Inflammatory macrophage (primary cell): ENCODE measurements around the gene CRYBB2.
"Not testable (repeated sequence)": the region's sequence is repeated elsewhere in the genome, so short reads cannot be mapped to it uniquely, and the experiment has no call there.

Experiments used
- DNase-seq, 2 donors: peaks; one replicate each; pipeline ENCODE4 v3.0.0-alpha.2; 2020 to 2022
- total RNA-seq, 18 experiments: gene quantifications; one replicate each; lab custom pipeline; 2026; ENCODE audit warnings: mixed read lengths in 6 of 18, inconsistent platforms in 2 of 18; lab: John Stamatoyannopoulos, UW

Gene CRYBB2, protein sequence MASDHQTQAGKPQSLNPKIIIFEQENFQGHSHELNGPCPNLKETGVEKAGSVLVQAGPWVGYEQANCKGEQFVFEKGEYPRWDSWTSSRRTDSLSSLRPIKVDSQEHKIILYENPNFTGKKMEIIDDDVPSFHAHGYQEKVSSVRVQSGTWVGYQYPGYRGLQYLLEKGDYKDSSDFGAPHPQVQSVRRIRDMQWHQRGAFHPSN
- total RNA-seq: 0 to 0.06 (median 0) reads per million in 18 experiments

DNA sequence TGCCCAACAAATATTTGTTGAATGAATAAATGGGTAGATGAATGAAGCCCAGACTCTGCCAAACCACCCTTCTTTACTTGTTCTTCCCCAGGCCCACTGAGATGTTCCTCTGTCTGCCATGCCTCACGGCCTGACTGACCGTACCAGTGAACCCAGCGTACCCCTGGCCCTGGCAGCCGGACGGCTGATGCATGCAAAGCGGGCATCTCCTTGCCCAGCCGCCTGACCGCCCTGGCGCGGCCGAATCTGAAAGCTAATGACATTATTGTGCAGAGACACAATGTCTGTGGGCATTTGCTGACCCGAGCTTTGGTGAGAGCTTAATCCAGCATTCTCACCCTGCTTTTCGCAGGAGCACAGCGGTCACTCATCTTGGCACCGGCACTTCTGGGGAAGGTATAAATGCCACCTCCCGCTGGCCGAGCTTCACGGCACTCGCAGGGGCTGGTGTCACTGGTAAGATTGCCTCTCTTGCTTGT, at the start of gene CRYBB2:
TSS of gene CRYBB2 (plus strand) at position 429 of the 479 bp plus-strand sequence. CDS start 1,791 bp downstream, outside the sequence.
- no peak for DNase-seq

DNA sequence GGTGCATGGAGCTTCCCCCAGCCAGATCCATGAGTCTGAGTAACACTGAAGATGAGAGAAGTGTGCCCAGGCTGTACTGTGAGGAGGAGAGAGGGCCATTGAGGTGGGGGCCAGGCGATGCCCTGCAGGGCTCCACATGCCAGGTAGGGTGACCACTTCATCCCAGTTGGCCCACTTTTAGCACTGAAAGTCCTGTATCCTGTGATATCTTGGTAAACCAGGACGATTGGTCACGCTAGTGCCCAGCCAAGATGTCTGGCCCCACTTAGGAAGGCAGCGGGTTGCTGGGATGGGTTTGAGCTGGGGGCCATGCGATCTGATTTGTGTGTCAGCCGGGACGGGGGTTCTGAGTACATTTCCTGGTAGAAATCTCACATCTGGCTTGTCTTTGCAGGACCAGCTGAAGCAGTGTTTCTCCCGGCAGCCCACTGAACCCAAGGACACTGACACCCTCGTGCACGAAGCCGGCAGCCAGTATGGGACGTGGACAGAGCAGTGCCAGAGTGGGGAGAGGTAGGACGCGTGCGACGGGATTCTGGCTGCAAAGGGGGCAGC, 48.9 kb upstream of the CRYBB2 start:
- DNase-seq: no peak

DNA sequence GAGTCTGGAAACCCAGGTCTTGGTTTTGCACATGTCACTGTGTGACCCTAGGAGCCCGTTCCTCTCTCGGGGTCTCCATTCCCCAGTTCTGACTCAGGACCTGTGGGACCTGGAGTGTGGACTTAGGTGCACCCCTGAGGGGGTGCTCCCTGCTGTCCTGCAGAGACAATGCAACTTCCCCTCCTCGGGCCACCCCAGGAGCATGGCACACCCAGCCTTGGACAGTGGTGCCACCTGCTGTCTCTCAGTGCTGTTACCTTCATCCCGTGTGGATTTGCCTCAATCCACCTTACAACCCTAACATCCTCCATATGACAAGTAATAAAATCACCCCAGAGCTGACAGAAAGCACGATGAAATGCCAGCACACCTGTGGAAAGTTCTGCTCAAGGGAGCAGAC, 47.3 kb upstream of the CRYBB2 start:
- DNase-seq: no peak

DNA sequence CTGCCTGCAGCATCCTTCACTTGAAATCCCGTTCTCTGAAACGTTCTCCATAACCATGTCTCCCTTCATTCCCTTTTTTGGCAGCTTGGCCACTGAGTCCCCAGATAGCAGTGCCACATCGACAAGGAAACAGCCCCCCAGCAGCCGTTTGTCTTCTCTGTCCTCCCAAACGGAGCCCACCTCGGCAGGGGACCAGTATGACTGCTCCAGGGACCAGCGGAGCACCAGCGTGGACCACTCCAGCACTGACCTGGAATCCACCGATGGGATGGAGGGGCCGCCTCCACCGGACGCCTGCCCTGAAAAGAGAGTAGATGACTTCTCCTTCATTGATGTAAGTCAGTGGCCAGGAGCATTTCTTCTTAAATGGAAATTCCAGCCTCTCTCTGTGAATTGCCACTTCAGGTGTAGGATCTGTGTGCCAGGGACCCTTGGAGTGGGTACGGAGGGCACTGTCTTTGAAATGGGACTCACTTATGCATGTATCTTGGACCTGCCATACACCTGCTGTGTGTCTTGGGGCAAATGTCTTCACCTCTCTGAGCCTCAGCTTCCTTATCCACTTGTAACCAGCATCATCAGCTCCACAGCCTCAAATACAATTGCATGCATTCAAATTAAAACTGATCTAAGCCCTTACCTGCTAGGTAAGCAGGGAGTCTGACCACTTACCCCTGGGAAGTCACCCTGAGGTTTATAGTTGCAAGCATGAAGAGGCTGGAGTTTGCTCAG, 45.1 kb upstream of the CRYBB2 start:
- no peak for DNase-seq

DNA sequence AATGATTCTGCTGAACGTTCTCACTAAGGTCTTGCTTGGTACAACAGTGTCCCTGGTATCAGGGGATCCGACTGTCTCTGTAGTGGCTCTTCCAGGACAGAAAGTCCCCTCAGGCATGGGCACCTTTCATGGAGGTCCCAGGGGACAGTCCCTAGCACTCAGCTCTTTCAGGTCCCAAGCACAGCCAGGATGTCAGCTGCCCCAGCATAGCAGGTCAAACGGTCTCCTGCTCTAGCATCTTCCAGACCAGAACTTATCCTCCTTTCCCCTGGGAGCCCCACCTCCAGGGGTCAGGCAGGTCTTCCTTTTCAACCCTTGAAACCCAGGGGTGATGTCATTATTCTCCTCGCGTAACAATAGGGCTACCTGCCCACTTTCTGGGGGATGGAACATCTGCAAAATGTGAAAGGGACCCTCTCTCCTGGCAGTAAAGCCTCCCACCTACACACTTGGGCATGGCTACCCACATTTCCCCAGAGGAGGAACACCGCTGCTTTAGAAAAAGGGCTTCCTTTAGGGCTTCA, 44.5 kb upstream of the CRYBB2 start:
- DNase-seq: no peak

DNA sequence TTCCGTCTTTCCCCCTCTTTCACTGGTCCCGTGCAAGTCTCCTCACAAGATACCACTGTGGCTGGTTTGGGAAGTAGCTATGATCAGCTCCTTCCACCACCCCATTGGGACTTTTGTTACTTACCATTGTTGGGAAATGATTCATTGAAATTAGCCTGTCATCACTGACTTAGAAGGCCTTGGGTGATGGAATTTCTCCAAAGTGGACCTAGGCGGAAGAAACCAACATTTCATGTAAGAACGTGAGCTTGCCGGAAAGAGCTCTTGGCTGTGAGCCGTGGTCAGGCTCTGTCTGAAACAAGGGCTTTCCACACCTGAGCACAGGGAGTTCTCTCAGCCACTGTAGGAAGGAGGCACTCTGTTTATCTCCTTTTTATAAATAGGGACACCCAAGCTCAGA, 43.3 kb upstream of the CRYBB2 start:
- no peak for DNase-seq

DNA sequence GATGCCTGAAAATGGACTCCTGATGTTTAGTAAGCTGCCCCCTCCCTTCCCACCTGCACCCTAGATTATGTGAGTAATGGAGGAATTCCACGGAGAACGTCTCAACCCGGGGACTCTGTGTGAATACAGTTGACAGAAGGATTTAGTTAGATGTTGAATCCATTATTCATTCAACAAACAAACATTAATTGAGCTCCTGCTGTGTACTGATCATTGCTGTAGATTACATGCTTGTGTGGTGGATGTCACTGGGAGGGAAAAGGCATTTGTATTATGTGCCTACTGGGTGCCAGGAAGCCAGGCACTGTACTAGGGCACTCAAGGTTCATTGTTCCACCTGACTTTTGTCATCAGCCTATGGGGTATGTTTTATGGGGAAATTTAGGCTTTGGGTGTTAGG, 42.6 kb upstream of the CRYBB2 start:
- DNase-seq: no peak

DNA sequence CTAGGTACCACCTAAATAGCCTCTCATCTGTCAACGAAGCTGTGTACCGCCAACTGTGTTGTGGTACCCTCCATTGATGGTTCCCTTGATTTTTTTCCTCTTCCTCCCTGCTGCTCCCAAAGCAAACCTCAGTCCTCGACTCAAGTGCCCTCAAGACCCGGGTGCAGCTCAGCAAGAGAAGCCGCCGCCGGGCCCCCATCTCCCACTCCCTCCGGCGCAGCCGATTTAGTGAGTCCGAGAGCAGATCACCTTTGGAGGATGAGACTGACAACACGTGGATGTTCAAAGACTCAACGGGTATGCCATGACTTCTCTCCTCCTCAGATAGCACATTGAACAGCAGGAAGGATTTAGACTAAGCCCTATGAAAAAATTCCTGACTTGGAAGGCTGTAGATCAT, 42.2 kb upstream of the CRYBB2 start:
- no peak for DNase-seq

DNA sequence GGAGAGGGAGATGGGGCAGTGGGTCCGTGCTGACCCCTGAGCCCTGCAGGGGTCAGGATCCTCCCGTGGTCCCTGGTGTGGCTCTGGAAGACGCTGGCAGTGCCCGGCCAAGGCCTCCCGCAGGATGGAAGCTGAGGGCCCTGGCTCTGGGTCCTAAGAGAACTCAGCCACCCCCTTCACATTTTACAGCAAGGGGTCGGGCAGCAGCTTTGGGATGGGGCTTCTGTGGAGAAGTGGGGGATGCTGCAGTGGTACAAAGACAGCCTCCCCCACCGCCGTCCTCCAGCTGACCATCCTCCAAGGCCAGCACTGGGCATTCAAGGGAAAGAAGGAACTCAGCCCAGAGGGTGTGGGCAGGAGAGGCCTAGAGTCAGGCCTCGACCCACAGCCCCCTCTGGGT, 41.5 kb upstream of the CRYBB2 start:
- DNase-seq: peak in 1 of 2 donors; percentile 4

DNA sequence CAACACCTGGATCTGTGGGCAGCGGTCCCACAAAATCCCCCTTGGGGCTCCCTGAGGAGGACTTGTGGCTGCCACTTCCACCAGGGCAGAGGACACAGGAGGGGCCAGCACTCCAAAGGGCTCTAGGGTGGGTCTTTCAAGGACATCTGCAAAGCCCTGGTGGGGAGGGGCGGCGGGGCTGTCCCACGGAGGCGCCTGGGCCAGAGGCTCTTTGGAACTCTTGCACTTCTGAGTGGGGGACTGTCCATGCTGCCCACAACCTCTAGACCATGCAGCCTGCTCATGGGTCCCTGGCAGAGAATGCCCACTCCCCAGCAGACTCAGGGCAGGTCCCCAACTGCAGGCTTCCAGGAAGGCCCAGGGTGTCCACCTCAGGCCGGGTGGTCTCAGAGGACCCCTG, 41.1 kb upstream of the CRYBB2 start:
- not testable (repeated sequence) for DNase-seq

DNA sequence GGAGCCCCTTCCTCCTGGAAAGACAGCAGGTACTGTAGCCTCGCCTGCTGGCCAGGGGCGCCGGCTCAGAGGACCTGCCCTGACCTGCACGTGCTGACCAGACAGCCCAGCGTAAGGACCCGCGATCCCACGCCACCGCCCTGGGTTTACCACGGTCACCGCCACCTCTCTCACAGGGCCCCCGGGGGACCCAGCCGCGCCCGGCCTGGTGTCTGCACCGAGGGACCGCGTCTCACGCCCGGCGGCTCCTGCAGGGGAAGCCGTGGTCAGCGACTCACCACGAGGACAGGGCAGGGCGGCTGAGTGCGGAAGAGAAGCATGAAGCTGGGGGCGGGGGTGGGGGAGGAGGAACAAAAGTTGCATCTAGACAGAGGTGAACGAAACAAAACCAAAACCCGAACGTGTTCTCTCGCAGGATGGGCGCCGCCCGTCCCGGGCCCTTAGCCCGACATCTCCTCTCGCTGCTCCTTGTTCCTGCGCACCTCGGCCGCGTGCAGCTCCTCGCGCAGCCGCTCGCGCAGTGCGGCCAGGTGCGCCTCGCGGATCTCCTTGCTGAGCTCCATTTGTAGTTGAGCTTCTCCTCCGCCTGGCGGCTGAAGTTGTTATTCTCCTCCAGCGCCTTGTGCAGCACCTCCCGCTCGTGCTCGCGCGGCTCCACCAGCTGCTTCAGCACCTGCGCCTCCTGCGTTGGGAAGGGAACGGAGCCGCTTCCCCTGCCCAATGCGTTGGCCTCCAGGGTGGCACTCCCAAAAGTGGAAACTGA, 40.4 kb upstream of the CRYBB2 start:
- not testable (repeated sequence) for DNase-seq

DNA sequence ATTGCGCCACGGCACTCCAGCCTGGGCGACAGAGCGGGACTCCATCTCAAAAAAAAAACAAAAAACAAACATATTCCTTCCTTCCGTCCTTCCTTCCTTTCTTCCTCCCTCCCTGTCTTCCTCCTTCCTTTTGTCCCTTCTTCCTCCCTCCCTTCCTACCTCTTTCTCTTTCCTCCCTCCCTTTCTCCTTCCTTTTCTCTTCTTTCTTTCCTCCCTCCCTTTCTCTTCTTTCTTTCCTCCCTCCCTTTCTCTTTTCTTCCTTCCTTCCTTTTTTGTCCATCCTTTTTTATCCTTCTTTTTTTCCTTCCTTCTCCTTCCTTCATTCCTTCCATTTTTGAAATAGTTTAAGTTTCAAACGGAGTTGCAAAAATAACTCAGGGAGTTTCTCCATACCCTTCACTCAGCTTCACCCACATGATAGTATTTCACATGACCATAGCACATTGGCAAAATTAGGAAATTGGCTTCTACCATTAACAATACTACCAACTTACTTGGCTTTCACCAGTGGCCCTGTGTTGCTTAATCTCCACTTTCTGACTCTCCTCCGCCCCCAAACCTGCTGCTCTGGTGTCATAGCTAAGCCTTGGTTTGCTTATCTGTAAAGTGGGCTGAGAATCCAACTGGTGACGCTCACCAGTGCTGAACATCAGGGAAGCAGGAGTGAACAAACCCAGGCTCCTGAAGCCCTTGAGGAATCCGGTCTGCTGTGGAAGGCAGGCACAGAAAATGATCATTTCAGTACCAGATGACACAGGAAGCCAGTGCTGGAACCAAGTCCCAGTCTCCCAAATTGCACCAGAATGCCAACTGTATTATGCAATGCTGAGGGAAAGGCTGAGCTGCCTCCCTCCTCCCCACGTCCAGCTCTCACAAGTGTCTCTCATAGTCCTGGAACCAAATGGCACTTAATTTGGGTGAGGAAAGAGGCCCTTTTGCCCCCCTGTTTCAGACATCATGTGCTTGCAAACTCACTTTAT, 37.0 kb upstream of the CRYBB2 start:
- peak; percentile 38 to 57 for DNase-seq

DNA sequence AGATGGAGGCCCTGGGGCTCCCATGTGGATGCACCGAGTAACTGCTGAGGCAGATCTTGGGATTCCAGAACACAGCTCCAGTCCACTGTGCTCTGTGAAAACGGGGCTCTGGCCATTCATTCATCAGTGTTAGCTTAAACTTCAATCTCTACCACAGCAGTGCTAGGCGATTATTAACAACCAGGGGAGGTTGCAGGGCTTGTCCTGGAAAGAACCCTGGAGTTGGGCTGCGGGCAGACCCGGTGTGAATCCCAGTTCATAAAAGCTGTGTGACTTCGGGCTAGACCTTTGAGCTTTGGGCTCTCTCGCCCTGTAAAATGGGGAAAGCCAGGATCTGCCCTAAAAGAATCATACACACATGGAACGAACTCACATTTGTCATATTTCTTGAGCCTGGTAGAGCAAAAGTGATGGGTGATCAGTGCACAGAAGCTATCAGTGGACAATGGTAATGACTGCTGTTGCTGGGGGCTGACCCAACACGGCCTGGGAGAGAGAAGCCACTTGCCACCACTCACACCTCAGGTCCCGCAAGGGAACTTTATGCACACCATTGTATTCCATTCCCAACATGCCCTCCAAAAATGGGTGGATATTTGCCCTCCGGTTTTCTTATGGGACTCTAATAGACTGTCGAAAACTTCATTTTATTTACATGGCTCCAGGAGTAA, 35.4 kb upstream of the CRYBB2 start:
- no peak for DNase-seq

DNA sequence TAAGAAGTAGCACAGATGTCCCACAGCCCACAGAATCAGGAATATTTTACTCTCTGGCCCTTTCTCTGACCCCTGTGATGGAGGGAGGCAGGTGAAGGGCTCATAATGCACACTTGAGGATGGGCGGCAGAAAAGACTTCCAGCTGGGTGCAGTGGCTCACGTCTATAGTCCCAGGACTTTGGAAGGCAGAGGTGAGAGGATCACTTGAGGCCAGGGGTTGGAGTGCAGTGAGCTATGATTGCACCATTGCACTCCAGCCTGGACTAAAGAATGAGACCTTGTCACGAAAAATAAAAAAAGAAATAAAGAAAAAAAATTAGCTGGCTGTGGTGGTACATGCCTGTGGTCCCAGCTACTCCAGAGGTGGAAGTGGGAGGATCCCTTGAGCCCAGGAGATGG, 33.3 kb upstream of the CRYBB2 start:
- DNase-seq: no peak

DNA sequence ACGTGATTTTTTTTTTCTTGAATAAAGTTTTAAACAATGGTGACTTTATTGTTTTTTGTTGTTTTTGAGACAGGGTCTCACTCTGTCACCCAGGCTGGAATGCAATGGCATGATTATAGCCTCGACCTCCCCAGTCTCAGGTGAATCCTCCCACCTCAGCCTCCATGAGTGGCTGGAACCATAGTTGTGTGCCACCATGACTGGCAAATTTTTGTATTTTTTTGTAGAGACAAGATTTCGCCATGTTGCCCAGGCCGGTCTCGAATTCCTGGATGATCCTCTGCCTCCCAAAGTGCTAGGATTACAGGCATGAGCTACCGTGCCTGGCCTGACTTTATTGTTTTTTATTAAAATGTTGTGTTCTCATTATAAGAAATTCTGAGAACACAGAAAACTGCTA, 32.0 kb upstream of the CRYBB2 start:
- DNase-seq: no peak

DNA sequence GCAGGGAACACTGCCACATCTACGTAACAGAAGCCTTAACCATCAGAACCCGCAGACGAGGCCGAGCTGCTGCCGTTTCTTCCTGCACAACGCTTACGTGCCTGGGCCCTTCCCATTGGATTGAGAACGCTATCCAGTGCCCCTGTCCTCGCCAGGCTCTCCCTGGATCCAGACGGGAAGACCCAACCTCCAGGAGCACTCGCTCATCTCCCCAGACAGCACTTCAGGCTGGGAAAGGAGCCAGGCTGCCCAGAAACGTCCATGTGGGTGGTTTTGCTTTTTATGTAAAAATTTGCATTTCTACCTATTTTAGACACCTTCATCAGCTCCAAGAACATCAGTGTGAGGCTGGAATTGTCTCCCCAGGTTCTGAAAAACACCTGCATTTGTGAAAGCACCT, 27.0 kb upstream of the CRYBB2 start:
- DNase-seq: no peak

DNA sequence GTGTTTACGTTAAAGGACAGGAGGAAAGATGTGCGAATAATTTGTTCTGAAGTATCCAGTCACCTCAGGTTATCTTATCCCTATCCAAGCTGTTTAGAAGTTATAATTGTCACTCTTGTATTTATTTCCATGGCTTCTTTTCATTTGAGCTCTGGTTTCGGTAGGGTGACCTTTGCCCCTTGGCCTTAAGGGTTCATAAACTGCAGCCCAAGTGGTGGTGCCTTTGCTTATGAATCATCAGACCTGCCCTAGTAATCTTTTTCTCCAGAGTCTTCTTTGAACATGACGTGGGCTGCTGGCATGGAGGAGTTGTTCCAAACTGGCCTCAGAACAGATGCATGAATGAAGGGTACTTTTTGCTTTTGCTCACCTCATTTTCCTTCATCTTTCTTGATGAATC, 26.3 kb upstream of the CRYBB2 start:
- no peak for DNase-seq

DNA sequence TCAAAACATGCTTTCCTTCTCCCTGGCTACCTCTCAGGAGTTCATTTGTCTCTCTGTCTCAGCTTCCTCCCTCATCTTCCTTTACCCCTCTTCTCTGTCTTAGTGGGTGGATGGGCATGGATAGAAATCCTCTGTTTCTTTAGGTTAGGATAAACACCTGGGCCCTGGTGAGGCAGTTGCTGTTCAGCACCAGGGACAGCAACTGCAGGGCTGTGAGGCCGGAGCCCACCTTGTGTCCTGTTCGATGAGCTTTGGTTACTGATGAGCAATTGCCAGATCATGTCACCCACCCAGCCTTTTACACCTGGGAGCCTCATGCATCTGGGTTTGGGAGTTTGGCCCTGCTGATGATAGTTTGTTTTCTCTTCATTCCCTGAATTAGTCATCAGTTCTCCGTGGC, 25.9 kb upstream of the CRYBB2 start:
- DNase-seq: no peak

DNA sequence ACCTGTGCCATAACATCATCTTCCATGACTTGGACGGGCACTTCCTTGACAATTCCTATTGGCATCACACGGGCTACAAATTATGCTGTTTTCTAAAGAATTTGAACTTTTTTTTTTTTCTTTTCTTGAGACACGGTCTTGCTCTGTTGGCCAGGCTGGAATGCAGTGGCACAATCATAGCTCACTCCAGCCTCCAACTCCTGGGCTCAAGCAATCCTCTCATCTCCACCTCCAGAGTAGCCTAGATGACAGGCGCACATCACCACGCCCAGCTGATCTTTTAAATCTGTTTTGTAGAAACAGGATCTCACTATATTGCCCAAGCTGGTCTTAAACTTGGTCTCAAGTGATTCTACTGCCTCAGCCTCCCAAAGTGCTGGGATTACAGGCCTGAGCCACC, 23.1 kb upstream of the CRYBB2 start:
- DNase-seq: no peak

DNA sequence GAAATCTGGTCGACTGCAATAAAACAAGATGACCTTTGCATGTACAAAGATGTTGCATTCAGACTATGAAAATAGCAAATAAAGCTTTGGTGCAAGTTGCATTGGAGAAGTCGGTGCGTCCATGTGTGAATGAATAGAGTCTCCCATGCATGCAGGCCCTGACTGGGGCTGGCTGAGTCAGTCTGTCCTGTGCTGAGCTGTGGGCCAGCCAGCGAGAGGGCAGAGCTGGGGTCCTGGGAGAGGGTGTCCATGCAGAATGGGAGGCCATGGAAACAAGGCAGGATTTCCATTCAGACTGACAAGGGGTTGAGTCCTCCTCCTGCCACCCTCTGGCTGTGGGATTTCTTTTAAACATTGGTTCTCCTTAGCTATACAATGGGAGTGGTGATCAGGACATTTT, 22.1 kb upstream of the CRYBB2 start:
- DNase-seq: no peak
